GM10248 (cell line): Measurements from ENCODE around the gene MAD2L2.
A peak's percentile ranks its signal among the peaks of the same experiment; 100 is the strongest.

Experiments
- CTCF ChIA-PET: fragments of 300-600 bp; sonication (Branson Sonifier 250); formaldehyde crosslinking; extraction: SDS; loops from one replicate; lab custom pipeline; 2021; ENCODE audit warnings: antibody characterized with exemption; lab: Yijun Ruan, JAX
- POLR2A ChIA-PET: fragments of 350-650 bp; sonication (Branson Sonifier 250); formaldehyde crosslinking; extraction: SDS; loops from one replicate; lab custom pipeline; 2020; ENCODE audit warnings: antibody characterized with exemption; lab: Yijun Ruan, JAX
- DNase-seq: peaks from one replicate; pipeline ENCODE4 v3.0.0; 2012; ENCODE audit errors: extremely low spot score
- TF ChIP-seq, protein P1 (sequence below): IDR thresholded peaks from 2 replicates; pipeline ENCODE4 v1.5.1; 2012; ENCODE audit warnings: mild to moderate bottlenecking, low read depth; ENCODE audit errors: extremely low read depth, missing control alignments, control extremely low read depth

The MAD2L2 gene

GRCh38 chr1:11678442-11678841 is 2.5 kb downstream of the MAD2L2 start:
- DNase-seq, result no peak
- CTCF ChIA-PET, result interaction anchor here (1.1 kb wide), 1 partner anchor 28 kb away, joined by 3 read pairs; no protein-coding TSS in a partner anchor
- POLR2A ChIA-PET, result no interaction called here
- TF ChIP-seq, protein P1, sequence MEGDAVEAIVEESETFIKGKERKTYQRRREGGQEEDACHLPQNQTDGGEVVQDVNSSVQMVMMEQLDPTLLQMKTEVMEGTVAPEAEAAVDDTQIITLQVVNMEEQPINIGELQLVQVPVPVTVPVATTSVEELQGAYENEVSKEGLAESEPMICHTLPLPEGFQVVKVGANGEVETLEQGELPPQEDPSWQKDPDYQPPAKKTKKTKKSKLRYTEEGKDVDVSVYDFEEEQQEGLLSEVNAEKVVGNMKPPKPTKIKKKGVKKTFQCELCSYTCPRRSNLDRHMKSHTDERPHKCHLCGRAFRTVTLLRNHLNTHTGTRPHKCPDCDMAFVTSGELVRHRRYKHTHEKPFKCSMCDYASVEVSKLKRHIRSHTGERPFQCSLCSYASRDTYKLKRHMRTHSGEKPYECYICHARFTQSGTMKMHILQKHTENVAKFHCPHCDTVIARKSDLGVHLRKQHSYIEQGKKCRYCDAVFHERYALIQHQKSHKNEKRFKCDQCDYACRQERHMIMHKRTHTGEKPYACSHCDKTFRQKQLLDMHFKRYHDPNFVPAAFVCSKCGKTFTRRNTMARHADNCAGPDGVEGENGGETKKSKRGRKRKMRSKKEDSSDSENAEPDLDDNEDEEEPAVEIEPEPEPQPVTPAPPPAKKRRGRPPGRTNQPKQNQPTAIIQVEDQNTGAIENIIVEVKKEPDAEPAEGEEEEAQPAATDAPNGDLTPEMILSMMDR, result no peak

DNA sequence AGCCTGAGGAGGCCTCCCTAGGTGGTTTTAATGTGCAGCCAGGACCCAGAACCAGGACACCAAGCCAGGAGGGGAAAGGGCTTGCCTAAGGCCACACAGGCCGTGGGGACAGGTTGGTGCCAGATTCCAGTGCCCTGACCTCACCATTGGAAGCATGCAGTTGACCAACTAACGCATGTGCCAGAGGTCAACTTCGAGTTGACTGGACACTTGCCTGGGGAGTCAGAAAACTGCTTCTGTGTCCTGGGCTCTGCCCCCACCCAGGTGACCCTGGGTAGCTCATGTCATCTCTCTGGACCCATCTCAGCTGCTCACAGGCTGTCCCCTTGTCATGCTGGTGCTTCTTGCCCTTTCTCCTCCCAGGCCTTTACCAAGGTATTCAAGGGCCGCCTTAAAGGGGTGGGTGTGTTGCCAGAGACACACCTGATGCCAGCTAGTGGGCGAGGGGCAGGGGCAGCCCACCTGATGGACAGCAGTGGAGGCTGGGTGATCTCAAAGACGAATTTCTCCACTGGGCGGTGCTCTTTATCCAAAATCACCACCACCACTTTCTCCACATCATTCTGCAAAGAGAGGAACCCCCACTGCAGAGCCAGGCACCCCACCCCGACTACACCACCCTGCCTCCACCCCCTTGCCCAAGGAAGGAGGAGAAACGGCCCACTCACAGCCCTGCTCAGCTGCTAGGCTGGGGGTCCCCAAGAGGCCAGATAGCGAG is 4.4 kb downstream of the MAD2L2 start:
- TF ChIP-seq, protein P1, result peak; percentile 7
- CTCF ChIA-PET, result interaction anchor here (1.1 to 2.3 kb wide), 5 partner anchors 12 to 639 kb away, joined by 3 to 21 read pairs (median 3); partner anchors contain the start of gene FBXO6
- DNase-seq, result no peak
- POLR2A ChIA-PET, result interaction anchor here (0.6 kb wide), 1 partner anchor 1786 kb away, joined by 4 read pairs; no protein-coding TSS in a partner anchor

DNA sequence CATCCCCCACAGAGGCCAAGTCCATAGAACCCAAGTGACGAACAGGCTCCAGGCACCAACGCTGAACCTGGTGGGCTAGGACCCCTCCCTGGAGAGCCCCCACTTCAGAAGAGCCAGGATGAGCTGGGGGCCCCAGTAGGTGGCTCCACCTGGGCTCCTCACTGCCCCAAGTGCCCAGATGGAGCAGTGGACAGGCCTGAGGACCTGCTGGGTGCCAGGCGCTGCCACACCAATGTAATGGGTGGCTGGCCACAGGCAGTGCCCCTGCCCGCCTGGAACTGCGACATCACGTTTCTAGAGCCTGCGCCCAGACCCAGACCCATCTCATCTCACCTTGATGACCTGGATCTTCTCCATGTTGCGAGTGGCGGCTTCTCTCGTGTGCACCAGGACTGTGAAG is 5.6 kb downstream of the MAD2L2 start:
- TF ChIP-seq, protein P1, result no peak
- ChIA-PET CTCF (interaction anchor here (1.4 to 2.3 kb wide), 3 partner anchors 11 to 637 kb away, joined by 3 to 21 read pairs (median 5); partner anchors contain the start of gene FBXO6), POLR2A (interaction anchor here (1.6 kb wide), 1 partner anchor 11 kb away, joined by 6 read pairs; the partner anchor contains the start of gene FBXO6)
- no peak for DNase-seq

GRCh38 chr1:11674488-11674887 is 6.5 kb downstream of the MAD2L2 start:
- ChIA-PET CTCF (interaction anchor here (3.0 kb wide), 1 partner anchor 10 kb away, joined by 19 read pairs; the partner anchor contains the start of gene FBXO6), POLR2A (interaction anchor here (1.6 kb wide), 1 partner anchor 10 kb away, joined by 6 read pairs; the partner anchor contains the start of gene FBXO6)
- DNase-seq, result no peak
- TF ChIP-seq, protein P1, result no peak

GRCh38 chr1:11673089-11673769 is 7.7 kb downstream of the MAD2L2 start:
- CTCF ChIA-PET, result interaction anchor here (0.7 to 3.0 kb wide), 7 partner anchors 8 to 47 kb away, joined by 3 to 19 read pairs (median 5); partner anchors contain the start of genes FBXO6 and MAD2L2
- POLR2A ChIA-PET, result no interaction called here
- TF ChIP-seq, protein P1, result no peak
- DNase-seq, result no peak
